Stimulated activated CD8-positive, alpha-beta memory T cell treated with anti-CD3 and anti-CD28 coated beads, Interleukin-7, amount 100 ng/mL, for 1 hour (primary cell): ENCODE results near the gene PPP6R1.

ENCODE experiments used
- DNase-seq, 2 donors: peaks; one replicate each; pipeline ENCODE4 v3.0.0-alpha.2; 2020; ENCODE audit warnings: low read depth in 2 of 2

The PPP6R1 gene

GRCh38 chr19:55257461-55258420, 1.1 kb downstream of the PPP6R1 start:
- no peak for DNase-seq

- DNase-seq, result no peak
Observed at GRCh38 chr19:55256562-55257460, 2.0 kb downstream of the PPP6R1 start.

GRCh38 chr19:55255618-55256423, 3.0 kb downstream of the PPP6R1 start:
- DNase-seq, result no peak

GRCh38 chr19:55254625-55254977, 4.2 kb downstream of the PPP6R1 start:
- no peak for DNase-seq

- DNase-seq, result peak in 1 of 2 donors; percentile 37
Observed at GRCh38 chr19:55253842-55254624, 4.8 kb downstream of the PPP6R1 start.

- no peak for DNase-seq
Observed at GRCh38 chr19:55252760-55253663, 5.8 kb downstream of the PPP6R1 start.

GRCh38 chr19:55251341-55252081, 7.3 kb downstream of the PPP6R1 start:
- DNase-seq, result no peak

- DNase-seq, result no peak
Observed at GRCh38 chr19:55250262-55251036, 8.4 kb downstream of the PPP6R1 start.

- DNase-seq, result no peak
Observed at GRCh38 chr19:55249841-55250240, 9.0 kb downstream of the PPP6R1 start.

- DNase-seq, result no peak
Observed at GRCh38 chr19:55248704-55249103, 10.1 kb downstream of the PPP6R1 start.

GRCh38 chr19:55248166-55248675, 10.6 kb downstream of the PPP6R1 start:
- no peak for DNase-seq

GRCh38 chr19:55247621-55248099, 11.2 kb downstream of the PPP6R1 start:
- no peak for DNase-seq

GRCh38 chr19:55246462-55247451, 12.1 kb downstream of the PPP6R1 start:
- DNase-seq, result no peak

- DNase-seq, result no peak
Observed at GRCh38 chr19:55245236-55245904, 13.4 kb downstream of the PPP6R1 start.

GRCh38 chr19:55244004-55244680, 14.7 kb downstream of the PPP6R1 start:
- DNase-seq, result no peak

GRCh38 chr19:55242517-55242916, 16.3 kb downstream of the PPP6R1 start:
- no peak for DNase-seq
